Measurements from ENCODE around the gene CD200R1L.

DNA sequence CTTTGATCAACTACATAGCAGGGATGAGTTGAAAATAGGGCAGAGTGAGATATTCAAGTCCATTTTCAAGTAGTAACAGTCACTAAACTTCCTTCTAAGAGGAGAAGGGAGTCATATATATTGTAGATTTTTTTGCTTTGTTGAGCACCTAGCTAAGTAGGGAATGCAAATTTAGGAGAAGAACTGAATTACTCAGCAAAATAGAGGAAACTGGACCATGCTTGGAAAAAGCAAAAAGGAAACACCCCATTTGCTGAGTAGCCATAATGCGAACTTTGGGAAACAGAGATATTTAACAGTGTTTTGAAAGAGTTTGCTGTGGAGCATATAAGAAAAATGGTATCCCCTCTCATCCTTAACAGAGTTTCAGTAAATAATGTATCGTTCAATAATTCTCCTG lies 54.9 kb downstream of the CD200R1L start:
- TF ChIP-seq, protein P1, sequence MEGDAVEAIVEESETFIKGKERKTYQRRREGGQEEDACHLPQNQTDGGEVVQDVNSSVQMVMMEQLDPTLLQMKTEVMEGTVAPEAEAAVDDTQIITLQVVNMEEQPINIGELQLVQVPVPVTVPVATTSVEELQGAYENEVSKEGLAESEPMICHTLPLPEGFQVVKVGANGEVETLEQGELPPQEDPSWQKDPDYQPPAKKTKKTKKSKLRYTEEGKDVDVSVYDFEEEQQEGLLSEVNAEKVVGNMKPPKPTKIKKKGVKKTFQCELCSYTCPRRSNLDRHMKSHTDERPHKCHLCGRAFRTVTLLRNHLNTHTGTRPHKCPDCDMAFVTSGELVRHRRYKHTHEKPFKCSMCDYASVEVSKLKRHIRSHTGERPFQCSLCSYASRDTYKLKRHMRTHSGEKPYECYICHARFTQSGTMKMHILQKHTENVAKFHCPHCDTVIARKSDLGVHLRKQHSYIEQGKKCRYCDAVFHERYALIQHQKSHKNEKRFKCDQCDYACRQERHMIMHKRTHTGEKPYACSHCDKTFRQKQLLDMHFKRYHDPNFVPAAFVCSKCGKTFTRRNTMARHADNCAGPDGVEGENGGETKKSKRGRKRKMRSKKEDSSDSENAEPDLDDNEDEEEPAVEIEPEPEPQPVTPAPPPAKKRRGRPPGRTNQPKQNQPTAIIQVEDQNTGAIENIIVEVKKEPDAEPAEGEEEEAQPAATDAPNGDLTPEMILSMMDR (IDR thresholded peaks at IDR 0.05) = no peak
- TF ChIP-seq, protein P2, sequence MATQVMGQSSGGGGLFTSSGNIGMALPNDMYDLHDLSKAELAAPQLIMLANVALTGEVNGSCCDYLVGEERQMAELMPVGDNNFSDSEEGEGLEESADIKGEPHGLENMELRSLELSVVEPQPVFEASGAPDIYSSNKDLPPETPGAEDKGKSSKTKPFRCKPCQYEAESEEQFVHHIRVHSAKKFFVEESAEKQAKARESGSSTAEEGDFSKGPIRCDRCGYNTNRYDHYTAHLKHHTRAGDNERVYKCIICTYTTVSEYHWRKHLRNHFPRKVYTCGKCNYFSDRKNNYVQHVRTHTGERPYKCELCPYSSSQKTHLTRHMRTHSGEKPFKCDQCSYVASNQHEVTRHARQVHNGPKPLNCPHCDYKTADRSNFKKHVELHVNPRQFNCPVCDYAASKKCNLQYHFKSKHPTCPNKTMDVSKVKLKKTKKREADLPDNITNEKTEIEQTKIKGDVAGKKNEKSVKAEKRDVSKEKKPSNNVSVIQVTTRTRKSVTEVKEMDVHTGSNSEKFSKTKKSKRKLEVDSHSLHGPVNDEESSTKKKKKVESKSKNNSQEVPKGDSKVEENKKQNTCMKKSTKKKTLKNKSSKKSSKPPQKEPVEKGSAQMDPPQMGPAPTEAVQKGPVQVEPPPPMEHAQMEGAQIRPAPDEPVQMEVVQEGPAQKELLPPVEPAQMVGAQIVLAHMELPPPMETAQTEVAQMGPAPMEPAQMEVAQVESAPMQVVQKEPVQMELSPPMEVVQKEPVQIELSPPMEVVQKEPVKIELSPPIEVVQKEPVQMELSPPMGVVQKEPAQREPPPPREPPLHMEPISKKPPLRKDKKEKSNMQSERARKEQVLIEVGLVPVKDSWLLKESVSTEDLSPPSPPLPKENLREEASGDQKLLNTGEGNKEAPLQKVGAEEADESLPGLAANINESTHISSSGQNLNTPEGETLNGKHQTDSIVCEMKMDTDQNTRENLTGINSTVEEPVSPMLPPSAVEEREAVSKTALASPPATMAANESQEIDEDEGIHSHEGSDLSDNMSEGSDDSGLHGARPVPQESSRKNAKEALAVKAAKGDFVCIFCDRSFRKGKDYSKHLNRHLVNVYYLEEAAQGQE (IDR thresholded peaks at IDR 0.05; ENCODE audit: insufficient read depth in 1 of 2, low read depth in 2 of 2, low read length in 1 of 2) = no peak

All from Panc1 (cell line).